ENCODE results near the gene EFNA2.
"Not testable (repeated sequence)": the region's sequence is repeated elsewhere in the genome, so short reads cannot be mapped to it uniquely, and the experiment has no call there.

The EFNA2 gene

GRCh38 chr19:1285737-1286360 lies at the start of gene EFNA2:
EFNA2 (plus strand) TSS chr19:1285873; CDS start chr19:1286169, 296 bp downstream.
- DNase-seq = no peak

GRCh38 chr19:1236576-1236975 lies 49.1 kb upstream of the EFNA2 start:
- no peak for DNase-seq

- no peak for DNase-seq
Observed at GRCh38 chr19:1237027-1237659, 48.5 kb upstream of the EFNA2 start.

- peak; percentile 48 for DNase-seq
Observed at GRCh38 chr19:1237754-1238368, 47.8 kb upstream of the EFNA2 start, which contains the start of gene CBARP. CBARP (minus strand) TSS chr19:1238005; CDS start chr19:1236100, 1,905 bp downstream.

GRCh38 chr19:1238369-1239303 lies 47.0 kb upstream of the EFNA2 start:
- no peak for DNase-seq

- no peak for DNase-seq
Observed at GRCh38 chr19:1239420-1239795, 46.3 kb upstream of the EFNA2 start.

- peak; percentile 94 for DNase-seq
Observed at GRCh38 chr19:1239796-1240737, 45.6 kb upstream of the EFNA2 start.

GRCh38 chr19:1240925-1241324 lies 44.7 kb upstream of the EFNA2 start:
- no peak for DNase-seq

- DNase-seq = peak; percentile 93
Observed at GRCh38 chr19:1241417-1242095, 44.1 kb upstream of the EFNA2 start, which contains the start of gene ATP5F1D. ATP5F1D (plus strand) TSS chr19:1241751; CDS start chr19:1241851, 100 bp downstream.

GRCh38 chr19:1243768-1244692 lies 41.6 kb upstream of the EFNA2 start:
- DNase-seq = peak; percentile 88

GRCh38 chr19:1244693-1245451 lies 40.8 kb upstream of the EFNA2 start:
- DNase-seq = no peak

- DNase-seq = no peak
Observed at GRCh38 chr19:1245494-1246264, 40.0 kb upstream of the EFNA2 start.

GRCh38 chr19:1246265-1247087 lies 39.2 kb upstream of the EFNA2 start:
- DNase-seq = not testable (repeated sequence)

- no peak for DNase-seq
Observed at GRCh38 chr19:1247748-1248138, 37.9 kb upstream of the EFNA2 start.

GRCh38 chr19:1248139-1248785 lies 37.4 kb upstream of the EFNA2 start, which contains the start of gene MIDN:
MIDN (plus strand) TSS chr19:1248583; CDS start chr19:1250297, 1,714 bp downstream.
- peak; percentile 50 for DNase-seq

GRCh38 chr19:1248786-1249297 lies 36.8 kb upstream of the EFNA2 start:
- peak; percentile 85 for DNase-seq

All from activated naive CD4-positive, alpha-beta T cell treated with anti-CD3 and anti-CD28 coated beads, Interleukin-2, amount 50 U/mL, for 16 hours (primary cell).